LNCaP clone FGC (cell line): Measurements from ENCODE around the gene PLVAP.

Source experiments
- DNase-seq: peaks from one replicate; pipeline ENCODE4 v3.0.0-alpha.2; 2011; ENCODE audit warnings: low read depth
- H3K4me3 ChIP-seq: 2 replicates; pipeline ENCODE4 v1.5.1; 2011; ENCODE audit warnings: mild to moderate bottlenecking, low read depth, low read length, control low read depth
- TF ChIP-seq, protein P1 (sequence below): IDR thresholded peaks from 2 replicates; pipeline ENCODE4 v1.5.1; 2012; ENCODE audit warnings: mild to moderate bottlenecking; ENCODE audit not compliant: control insufficient read depth, insufficient read depth; ENCODE audit errors: extremely low read depth

The PLVAP gene

DNA sequence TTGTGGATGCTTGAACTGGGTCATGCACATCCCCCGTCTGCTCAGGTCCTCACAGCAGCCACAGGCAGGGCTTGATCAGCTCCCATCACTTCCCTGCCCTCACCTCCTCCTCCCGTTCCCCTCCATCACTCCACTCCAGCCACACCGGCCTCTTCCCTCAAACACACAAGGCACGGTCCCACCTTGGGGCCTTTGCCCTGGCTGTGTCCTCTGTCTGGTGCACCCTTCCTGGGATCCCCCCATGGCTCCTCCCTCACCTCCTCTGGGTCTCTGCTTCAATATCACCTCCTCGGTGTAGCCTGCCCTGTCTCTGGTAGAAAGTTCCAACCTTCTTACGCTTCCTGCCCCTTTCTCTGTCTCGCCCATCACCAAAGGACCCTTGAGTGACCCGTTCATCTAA, 23.8 kb downstream of the PLVAP start:
- no peak overlapping the region for H3K4me3 ChIP-seq
- TF ChIP-seq, protein P1, sequence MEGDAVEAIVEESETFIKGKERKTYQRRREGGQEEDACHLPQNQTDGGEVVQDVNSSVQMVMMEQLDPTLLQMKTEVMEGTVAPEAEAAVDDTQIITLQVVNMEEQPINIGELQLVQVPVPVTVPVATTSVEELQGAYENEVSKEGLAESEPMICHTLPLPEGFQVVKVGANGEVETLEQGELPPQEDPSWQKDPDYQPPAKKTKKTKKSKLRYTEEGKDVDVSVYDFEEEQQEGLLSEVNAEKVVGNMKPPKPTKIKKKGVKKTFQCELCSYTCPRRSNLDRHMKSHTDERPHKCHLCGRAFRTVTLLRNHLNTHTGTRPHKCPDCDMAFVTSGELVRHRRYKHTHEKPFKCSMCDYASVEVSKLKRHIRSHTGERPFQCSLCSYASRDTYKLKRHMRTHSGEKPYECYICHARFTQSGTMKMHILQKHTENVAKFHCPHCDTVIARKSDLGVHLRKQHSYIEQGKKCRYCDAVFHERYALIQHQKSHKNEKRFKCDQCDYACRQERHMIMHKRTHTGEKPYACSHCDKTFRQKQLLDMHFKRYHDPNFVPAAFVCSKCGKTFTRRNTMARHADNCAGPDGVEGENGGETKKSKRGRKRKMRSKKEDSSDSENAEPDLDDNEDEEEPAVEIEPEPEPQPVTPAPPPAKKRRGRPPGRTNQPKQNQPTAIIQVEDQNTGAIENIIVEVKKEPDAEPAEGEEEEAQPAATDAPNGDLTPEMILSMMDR: no peak
- DNase-seq: no peak

DNA sequence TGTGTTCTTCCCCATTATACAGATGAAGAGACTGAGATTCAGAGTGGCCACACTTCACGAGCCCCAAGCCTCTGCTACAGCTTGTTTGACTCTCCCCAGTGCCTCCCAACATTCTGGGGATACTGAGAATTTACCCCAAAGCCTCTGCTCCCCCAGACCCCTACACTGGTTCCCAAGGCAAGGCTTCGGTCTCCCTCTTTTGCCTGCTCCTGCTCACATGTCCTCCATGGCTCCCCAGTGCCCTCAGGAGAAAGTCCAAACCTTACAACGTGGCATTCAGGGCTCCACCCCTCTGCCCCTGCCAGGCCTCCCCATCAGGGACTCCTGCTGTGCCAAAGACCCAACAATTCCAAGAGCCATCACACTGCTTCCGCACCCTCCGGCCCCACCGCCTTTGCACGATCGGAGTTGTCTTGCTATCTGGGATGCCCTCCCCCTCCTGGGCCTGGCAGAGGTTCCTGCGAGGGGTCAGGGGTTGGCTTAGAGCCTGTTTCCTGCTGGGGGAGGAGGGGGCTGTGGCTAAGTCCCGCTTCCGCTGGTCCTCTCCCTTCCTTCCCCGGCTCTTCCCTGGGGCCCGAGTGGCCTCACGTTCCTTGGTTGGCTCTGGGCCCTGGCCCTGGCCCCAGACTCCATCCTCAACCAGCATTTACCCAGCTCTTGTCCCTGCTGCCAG, 24.4 kb downstream of the PLVAP start:
- TF ChIP-seq, protein P1: no peak
- H3K4me3 ChIP-seq: no peak overlapping the region
- no peak for DNase-seq

DNA sequence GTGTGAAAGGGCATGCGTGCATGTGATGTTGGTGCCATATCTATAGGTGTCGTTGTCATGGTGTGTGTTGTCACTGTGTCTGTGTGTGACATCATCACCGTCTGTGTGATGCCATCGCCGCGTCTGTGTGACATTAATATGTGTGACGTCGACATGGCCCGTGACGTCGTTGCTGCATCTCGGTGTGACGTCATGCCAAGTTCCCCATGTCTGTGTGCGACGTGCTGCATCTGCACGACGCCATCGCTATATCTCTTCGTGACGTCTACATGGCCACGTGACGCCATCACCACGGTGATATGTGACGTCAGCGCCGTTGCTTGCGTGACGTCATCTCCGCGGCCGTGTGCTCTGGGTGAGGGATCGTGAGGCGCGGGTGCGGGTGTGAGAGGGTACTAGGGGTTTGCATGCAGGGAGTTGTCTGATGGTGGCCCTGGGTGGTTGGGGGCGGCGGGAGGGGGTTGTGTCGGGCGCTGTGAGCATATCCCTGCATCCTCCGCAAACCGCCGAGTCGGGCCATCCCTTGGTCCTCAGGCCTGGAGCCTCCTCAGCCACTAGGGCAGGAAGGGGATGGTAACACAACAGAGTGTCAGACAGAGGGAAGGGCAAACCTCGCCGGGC, 25.2 kb downstream of the PLVAP start:
- no peak overlapping the region for H3K4me3 ChIP-seq
- no peak for DNase-seq
- TF ChIP-seq, protein P1: no peak

DNA sequence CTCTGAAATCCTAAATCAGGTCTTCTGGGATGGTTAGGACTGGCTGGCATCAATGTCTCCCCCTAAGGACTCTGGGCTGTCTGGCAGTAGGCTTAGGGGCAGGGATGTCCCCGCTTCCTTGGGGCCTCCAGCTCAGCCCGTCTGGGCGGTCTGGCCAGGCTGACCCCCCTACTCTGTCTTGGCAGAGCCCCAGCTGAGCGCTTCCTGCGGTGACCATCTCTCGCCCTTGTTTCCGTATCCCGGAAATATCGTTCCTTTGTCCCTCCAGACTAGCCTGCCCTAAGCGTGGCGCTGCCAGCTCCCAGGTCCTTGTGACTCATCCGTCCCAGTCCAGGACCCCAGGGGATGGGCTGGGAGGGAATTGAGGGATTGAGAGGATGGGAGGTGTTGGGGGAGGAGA, 28.4 kb downstream of the PLVAP start:
- no peak overlapping the region for H3K4me3 ChIP-seq
- TF ChIP-seq, protein P1: no peak
- DNase-seq: no peak

DNA sequence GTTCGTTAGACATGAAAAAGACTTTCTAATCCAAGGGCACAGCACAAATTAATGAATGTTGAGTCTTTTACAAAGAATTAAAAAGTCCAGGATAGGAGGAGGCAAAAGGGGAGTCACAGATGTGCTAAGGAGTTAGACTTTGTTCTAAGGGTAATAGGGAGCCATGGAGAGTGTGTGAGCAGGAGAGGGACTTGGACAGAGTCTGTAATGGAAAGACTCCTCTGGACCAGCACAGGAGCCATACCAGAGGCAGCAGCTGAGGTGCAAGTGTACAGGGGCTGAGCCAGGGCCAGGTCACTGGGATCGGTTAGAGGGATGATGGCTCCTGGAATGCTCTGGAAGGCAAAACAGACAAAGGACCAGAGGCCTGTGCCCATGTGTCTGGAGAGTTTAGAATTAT, 29.3 kb downstream of the PLVAP start:
- TF ChIP-seq, protein P1: no peak
- no peak for DNase-seq
- H3K4me3 ChIP-seq: no peak overlapping the region

DNA sequence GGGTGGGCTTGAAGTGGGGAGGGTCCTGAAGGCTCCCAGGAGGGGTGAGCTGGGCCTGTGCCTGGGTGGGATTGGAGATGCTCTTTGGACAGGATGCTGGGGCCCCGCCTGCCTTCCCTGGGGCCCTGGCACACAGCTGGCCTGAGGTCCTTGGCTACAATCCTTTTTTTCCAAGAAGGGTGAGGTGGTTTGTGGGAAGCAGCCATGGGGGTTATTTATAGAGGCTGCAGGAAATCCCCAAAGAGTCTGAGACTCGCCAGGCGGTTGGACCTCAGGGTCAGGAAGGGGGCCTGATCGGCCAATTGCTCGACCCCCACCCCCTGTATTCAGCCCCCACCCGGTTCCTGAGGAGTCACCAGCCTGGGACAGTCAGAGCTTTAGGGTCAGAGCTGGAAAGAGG, 29.8 kb downstream of the PLVAP start:
- DNase-seq: no peak
- no peak overlapping the region for H3K4me3 ChIP-seq
- TF ChIP-seq, protein P1: no peak
